Measurements from ENCODE around the gene DTX3.

The DTX3 gene

DNA sequence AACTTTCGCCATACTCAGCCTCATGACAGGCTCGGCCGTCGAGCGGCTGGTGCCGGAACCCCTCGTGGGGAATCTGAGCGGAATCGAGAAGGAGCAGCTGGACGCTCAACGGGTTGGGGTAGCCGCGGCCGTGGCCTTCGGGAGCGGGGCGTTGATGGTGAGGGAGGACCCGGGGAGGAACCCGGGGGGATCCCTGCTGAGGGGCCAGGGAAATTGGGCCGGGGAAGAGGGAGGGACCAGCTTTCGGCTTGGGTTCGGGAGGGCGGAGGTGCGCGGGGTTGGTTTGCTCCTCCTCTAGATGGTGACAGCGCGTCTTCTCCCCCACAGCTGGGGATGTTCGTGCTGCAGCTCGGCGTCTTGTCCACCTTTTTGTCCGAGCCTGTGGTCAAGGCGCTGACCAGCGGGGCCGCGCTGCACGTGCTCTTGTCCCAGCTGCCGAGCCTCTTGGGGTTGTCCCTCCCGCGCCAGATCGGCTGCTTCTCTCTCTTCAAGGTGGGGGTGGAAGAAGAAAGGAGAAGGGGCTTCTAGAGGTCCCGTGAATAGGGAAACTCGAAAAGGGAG lies 16.4 kb downstream of the DTX3 start:
- FAIRE-seq: no peak

DNA sequence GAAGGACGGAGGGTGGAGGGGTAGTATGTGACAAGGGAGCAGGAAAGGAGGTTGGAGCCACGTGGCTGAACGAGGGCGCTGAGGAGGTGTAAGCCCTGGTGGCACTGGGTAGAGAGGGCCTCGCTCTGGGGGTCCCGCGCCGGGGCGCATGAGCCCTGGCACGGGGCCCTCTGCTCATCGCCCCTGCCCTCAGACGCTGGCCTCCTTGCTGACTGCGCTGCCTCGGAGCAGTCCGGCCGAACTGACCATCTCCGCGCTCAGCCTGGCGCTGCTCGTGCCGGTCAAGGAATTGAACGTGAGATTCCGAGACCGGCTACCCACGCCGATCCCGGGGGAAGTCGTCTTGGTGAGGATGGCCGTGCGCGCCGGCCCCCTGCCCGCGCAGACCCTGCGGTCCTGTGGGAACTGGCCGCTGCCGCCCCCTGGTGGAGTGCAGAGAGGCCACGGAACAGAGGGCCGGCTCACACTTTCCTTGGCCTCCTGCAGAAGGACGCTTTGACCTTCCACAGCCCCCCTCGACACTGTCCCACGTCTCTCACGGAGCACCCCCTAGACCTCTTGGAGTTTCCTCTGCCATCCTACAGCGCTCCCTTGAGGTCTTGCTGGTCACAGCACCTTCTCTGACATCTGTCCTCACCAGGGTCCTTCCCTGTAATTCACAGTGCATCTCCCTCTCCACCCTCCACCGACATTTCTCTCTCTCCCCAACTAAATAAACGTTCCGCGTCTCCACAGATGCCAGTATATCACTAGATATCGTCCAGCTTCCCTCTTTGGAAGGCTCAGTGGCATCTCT lies 17.1 kb downstream of the DTX3 start:
- no peak for FAIRE-seq

DNA sequence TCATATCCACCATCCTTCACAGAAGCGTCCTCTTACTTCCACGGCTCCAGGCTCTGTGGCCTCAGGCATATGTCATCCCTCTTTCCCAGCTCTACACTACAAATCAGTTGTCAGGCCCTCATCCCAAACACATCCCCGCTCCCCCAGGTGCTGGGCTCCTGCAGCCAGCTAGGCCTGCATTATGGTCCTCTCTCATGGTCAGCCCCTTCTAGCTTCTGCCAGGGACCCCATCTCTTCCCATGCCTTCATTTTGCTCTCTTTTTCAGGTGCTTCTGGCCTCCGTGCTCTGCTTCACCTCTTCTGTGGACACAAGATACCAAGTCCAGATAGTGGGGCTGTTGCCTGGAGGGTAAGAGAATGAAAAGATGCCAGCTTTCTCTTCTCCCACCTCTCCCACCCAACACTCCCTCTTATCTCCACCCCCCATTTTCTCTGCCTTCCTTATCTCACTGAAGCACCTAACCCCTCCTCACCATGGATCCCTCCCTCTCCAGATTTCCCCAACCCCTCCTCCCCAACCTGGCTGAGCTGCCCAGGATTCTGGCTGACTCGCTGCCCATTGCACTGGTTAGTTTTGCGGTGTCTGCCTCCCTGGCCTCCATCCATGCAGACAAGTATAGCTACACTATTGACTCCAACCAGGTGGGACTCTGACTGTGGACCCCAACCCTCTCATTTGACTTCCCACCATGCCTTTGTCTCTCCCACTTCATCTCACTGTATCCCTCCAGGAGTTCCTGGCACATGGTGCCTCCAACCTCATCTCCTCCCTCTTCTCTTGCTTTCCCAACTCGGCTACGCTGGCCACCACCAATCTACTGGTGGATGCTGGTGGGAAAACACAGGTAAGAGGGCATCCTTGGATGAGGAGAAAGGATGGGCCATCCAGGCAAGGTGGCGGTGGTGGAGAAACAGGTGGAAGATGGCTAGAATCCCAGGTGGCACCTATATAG lies 17.9 kb downstream of the DTX3 start:
- FAIRE-seq: no peak

DNA sequence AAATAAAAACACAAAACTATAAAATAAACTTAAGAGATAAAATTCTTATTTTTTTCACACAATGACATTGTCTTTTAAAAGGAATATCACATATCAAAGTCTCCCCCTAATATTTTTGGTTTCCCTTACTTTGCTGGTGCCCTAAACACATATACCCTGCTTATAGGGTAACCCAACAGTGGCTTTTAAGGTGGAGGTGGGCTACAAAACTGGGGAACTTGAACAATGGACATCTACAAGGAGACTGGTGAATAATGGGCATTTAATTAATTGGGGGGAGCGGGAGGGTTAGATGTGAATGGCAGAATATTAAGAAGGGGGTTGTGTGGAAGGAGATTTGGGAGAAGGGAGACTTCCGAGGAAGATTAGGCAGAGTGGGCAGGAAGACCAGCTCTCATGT lies 18.8 kb downstream of the DTX3 start:
- no peak for FAIRE-seq

DNA sequence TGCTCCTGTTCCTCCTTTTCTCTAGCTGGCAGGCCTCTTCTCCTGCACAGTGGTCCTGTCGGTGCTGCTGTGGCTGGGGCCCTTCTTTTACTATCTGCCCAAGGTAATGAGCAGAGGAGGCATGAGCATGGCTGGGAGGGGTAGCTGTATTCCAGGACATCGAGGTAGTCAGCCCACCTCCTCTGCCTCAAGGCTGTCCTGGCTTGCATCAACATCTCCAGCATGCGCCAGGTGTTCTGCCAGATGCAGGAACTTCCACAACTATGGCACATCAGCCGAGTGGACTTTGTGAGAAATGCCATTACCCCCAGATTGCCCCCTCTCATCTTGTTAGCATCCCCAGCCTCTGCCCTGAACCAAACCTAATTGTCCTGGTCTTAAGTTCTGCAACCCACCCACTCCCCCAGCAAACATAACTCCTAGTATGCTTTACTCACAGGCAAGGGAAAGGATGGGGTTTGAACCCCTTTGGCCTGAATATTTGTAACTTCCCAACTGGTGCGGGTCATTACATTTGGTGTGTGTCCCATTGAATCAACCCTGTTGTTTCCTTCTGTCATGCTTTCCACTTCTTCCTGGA lies 19.3 kb downstream of the DTX3 start:
- no peak for FAIRE-seq

DNA sequence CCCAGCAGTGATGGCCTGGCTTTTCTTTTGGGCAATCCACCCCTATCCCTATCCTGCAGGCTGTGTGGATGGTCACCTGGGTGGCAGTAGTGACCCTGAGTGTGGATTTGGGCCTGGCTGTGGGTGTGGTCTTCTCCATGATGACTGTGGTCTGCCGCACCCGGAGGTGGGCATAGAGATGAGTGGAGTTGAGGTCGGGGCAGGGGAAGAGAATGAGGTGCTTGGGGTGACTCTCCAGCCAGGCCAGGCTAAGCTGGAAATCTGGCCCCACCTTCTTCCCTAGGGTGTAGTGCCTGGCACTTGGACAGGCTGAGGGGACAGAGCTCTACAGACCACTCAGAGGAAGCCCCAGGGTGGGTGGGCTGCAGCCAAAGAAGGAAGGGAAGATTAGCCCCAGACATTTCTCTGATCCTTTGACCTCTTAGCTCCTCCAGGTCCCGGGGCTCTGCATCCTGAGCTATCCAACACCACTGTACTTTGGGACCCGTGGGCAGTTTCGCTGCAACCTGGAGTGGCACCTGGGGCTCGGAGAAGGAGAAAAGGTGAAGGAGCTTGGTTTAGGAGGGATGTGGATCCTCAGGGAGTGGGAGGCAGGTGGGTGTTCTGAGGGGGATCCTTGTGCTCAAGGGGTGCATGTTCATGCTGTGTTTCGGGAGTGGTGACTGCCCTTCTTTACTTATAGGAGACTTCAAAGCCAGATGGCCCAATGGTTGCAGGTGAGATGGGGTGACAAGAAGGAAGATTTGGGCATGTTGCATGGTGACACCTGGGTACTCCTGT lies 20.0 kb downstream of the DTX3 start:
- no peak for FAIRE-seq

DNA sequence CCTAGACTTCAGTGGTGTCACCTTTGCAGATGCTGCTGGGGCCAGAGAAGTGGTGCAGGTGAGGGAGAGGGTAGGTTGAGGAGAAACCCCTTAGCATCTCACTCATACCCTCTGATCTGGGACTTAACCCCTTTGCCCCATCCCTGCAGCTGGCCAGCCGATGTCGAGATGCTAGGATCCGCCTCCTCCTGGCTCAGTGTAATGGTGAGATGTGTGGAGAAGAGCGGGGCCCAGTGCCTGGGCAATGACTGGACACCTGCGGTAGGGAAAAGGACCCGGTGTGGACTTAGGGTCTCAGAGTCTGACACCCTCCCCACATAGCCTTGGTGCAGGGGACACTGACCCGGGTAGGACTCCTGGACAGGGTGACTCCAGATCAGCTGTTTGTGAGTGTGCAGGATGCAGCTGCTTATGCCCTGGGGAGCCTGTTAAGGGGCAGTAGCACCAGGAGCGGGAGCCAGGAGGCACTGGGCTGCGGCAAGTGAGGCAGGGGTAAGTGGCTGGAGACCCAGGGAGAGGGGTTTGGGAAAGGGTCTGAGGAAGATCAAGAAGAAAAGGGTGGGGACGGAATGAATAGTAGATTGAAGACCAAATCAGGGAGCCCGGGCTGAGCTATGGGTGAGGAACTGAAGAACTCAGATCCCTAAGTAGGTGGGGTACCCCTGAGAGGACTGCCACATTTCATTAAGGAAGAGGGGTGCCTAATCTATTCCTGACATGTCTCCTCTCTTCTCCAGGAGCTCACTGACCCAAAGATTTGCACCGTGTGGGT lies 20.8 kb downstream of the DTX3 start:
- FAIRE-seq: no peak

DNA sequence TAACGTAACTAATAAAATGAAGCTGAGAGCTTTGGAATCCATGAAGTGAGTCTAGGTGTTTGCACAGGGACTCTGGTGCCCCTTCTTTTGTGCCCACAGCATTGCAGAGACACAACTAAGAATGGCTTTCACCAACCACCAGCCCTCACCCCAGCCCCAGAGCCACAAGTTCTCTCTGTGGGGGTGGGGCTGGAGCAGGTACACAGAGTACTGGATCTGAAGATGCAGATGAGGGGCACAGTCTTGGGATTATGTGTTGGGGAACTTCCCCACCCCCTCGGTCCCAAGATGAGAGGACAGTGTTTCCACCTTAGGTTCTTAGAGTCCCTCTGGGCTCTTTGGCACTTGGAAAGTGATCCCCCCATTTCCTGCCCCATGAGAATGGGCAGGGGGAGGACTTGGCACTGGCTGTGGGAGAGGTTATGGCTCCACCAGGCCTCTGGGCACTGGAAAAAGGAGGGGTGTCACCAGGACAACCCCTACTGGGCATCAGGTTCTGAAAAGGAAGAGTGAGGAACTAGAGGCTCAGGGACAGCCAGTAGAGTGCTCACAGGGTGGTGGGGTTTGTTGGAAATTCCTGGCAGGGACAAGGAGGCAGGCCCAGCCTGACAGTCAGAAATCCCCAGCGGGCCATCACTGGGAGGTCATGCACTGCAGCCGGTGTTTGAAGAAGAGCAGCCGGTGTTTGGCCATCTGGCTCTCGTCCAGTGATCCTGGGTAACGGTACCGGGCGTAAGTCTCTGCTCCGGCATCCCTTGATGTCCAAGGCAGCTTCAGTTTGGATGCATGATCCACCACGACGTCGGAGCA lies 21.7 kb downstream of the DTX3 start:
- FAIRE-seq: no peak

DNA sequence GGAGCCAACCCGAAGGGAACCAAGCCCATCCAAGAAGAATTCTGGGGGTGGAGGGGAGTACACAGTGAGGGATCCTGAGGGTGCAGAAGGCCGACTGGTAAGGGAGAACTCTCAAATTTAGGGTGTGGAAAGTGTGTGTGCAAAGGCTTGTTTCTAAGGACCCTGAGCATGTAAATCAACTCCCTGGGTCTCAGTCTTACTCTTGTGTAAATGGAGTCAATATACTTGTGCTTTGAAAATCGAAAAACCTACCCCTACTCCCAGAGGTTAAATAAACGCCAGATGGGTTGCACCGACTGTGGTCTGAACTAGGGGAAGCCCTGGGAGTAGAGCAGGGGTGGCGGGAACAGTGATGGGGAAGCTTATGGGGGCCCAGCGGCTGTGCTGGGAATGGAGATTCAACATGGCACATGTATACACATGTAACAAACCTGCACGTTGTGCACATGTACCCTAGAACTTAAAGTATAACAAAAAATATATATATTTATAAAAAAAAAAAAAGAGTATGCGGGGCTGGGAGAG lies 22.4 kb downstream of the DTX3 start:
- FAIRE-seq: no peak

DNA sequence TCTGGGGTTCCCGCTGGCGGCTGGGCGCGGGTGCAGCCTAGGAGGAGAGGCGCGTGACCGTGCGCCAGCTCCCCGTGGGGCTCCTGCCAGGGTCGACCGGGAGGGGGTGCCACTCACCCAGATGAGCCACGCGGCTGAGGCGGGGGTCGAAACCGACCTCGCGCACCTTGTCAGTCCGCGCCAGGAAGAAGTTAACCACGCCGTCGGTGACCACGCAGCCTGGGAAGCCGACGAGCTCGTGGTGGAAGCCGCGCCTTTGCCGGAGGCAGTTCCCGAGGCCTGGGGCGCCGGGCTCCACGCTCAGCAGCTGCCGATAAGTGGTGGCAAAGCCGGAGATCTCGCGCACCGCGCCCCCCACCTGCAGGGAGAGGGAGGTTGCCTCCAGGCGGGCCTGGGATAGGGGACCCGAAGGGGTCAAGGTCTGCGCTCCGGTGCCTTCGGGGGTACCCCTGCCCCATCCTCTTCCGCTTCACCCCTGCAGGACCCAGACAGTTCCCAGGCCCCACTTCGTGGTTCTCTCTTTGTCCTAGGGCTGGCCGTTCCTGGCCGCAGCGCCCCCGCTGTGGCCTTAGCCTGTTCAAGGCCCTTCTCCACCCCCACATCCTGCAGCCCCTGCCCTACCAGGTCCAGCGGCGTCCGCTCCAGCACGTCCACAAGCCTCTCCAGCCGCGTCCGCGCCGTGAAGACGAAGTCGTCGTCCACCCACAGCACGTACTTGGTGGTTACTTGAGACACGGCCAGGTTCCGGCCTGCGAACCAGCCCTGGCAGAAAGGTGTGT lies 23.1 kb downstream of the DTX3 start:
- FAIRE-seq: no peak

DNA sequence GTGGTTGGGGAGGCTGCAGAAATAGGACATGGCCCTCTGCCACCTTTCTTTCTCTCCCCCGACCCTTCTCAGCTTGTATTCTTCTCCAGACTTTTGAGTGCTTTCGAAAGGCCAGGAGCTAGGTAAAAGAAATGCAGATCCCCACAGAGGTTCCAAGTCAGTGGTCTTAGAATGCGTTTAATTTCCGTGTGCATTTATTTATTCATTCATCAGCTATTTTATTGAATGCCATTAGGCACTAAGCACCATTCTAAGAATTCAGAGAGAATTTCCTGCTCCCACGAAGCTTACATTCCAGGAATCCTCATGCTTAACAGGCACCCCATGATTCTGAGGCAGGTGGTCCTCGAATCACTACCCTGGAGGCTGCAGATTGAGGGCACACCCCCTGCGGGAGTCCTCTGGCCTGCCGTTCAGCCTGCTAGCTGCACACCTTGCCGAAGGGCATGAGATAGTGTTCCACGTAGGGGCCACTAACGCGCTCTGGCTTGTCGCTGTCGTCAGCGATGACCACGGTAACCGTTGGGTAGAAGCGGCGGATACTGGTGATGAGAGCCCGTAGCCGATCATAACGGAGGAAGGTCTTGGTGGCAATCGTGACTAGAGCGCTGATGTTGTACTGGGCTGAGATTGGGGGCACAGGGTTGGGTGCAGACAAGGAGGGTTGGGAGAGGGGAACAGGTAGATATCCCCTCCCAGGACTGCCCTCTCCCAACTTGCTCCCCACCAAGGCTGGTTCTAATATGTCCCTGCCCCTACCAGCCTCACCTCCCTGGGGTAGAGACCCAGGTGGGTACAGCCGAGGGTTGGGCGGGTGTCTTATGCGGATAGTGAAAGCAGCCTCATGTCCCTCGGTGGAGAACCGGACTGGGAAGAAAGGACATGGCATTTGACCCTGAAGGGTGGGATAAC lies 23.9 kb downstream of the DTX3 start:
- FAIRE-seq: no peak

DNA sequence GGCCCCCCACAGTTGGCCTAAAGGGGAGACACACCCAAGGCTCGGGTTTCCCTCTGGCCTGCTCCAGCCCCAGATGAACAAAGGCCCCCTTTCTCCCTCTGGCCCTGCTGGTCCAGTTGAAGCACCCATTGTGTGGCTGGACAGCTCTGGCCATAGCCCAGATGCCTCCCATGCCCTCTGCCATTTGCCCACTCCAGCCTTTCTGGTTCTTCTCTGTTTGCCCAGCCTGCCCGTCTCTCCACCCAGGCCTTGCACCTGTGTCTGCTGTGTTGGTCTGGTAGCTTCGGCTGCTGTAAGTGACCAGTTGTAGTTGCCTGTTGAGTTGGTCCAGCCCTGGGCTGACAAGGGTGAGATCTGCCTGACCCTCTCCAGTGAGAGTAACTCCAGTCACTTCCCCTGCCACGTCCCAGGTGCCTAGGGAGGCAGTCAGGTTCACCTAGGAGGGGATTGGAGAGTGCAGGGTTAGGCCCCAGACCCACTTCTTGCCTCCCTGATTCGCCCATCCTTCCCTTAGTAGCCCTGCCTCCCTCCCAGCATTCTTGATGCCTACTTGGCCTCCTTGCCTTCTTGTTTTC lies 25.4 kb downstream of the DTX3 start:
- FAIRE-seq: no peak

DNA sequence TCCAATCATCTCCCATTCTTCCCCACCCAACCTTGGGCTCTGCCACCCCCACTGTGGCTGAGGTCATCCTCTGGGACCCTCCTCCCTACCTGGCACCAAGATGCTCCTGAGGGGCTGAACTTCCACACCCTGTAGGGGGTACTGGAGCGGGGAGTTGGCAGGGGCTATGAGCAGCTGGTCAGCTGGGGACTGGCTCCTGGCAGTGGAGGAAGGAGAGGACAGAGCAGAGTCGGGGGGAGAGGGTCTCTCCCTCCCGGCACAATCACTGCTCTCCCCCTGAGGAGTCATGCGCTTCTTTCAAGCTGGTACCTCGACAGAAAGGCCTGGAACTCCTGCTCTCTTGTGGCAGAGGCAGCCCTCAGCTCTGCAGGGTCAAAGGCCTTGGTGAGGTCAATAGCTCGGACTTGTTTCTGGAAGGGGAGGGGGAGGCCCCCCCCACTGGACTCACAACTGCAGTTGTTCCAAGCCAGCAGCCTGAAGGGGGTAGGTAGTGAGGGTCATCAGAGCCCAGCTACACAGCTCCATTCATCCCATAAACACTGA lies 26.3 kb downstream of the DTX3 start:
- FAIRE-seq: no peak

DNA sequence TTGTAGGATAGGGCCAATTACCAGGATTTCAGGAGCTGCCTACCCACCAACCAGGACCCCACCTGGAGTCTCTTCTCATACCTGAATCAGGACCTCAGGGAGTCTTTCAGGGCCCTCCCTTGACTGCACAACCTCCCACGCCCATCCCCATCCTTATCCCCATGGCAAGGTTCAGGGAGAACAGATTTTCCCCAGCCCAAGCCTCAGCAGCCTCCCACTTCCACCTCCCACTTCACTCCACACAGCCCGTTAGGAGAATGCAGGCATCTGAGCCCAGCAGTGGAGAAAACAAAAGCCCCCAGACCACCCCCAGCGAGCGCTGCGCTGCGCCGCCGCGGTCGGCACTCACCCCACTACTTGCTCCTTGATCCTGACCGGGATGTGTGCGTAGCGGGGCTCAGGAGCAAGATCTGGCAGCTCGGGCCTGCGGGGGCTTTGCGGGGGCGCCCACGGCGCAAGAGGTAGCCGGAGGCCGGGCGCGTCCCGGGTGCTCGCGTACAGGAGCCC lies 27.0 kb downstream of the DTX3 start:
- FAIRE-seq: no peak

DNA sequence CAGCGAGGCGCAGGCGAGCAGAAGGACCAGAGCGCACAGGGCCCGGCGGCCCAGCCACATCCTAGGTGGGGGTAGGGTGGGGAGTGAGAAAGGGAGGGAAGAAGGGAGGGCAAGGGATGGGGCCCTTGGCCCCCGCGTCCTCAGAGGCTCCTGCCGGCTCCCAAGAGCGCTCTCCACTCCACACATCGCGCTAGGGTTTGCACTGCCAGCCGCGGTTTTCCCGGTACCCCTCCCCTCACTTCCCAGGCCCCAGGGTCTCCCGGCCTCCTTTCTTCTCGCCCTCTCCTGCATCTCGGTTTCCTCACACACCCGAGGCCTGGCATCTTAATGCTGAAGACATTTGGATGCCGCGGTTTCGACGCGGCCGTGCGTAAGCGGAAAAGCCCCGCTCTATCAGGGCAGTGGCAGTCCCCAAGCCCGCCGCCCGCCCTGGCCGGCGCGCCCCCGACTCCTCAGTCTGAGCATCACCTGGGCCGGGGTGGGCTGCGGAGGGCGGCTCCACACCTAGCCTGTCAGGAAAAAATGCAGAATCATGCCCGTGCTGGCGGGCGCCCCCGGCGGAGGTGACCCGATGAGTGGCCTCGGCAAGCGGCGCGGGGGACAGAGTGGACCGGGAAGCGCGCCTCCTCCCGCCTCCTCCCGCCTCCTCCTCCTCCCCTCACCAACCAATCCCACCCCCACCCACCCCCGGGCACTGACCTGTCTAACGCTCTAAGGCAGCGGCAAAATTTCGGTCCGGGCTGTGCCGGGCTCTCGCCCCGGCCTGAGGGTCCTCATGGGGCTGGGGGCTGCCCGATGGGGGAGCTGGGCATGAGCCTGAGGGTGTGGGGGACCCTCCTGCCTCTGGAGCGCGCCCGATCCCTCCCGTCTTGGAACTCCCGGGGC lies 27.7 kb downstream of the DTX3 start:
- no peak for FAIRE-seq

All from A204.1 (cell line).